Spleen (tissue), 11 donors: ENCODE measurements around the gene BROX. TPM values are rescaled to one million over a fixed set of nuclear protein-coding genes. Genes with fewer than 3 reads are reported as not detected.

Experiments
- DNase-seq: peaks from one replicate; pipeline ENCODE4 v3.0.0-alpha.2; 2020
- H3K27ac ChIP-seq, 8 donors: fragments of 200-600 bp; sonication (generic) in 7 of 8; 1 replicate in 4 of 8; 2 replicates in 4 of 8; pipeline versions ENCODE4 v1.5.0 to v1.8.0; 2016 to 2021; ENCODE audit warnings: inconsistent platforms in 4 of 8, mild to moderate bottlenecking in 4 of 8, moderate library complexity in 1 of 8
- H3K27me3 ChIP-seq, 7 donors: fragments of 200-600 bp; sonication (generic) in 6 of 7; replicated peaks in 1 of 7; 1 replicate in 4 of 7; 2 replicates in 3 of 7; pipeline versions ENCODE4 v1.5.0 to v1.8.0; 2016 to 2021; ENCODE audit warnings: inconsistent platforms in 3 of 7, mild to moderate bottlenecking in 1 of 7
- H3K36me3 ChIP-seq, 6 donors: fragments of 200-600 bp; sonication (generic) in 5 of 6; 1 replicate in 4 of 6; 2 replicates in 2 of 6; pipeline versions ENCODE4 v1.5.0 to v1.8.0; 2016 to 2021; ENCODE audit warnings: inconsistent platforms in 2 of 6
- H3K4me1 ChIP-seq, 6 donors: fragments of 200-600 bp; sonication (generic) in 5 of 6; 1 replicate in 3 of 6; 2 replicates in 3 of 6; pipeline versions ENCODE4 v1.5.0 to v1.8.0; 2016 to 2021; ENCODE audit warnings: inconsistent platforms in 3 of 6
- H3K4me3 ChIP-seq, 8 donors: fragments of 200-600 bp; sonication (generic) in 7 of 8; 1 replicate in 4 of 8; 2 replicates in 4 of 8; pipeline versions ENCODE4 v1.5.0 to v1.8.0; 2016 to 2021; ENCODE audit warnings: inconsistent platforms in 4 of 8, mild to moderate bottlenecking in 4 of 8, moderate library complexity in 2 of 8
- H3K9me3 ChIP-seq, 8 donors: fragments of 200-600 bp; sonication (generic) in 7 of 8; 1 replicate in 4 of 8; 2 replicates in 4 of 8; pipeline versions ENCODE4 v1.5.0 to v1.8.0; 2016 to 2021; ENCODE audit warnings: inconsistent platforms in 4 of 8
- CTCF ChIP-seq, 11 experiments: fragments of 200-600 bp in 7 of 11; fragments of 450-650 bp in 4 of 11; sonication (generic) in 4 of 11; IDR thresholded peaks in 8 of 11; conservative IDR thresholded peaks in 3 of 11; 1 replicate in 7 of 11; 2 replicates in 4 of 11; pipeline versions ENCODE4 v1.4.0 to v1.8.0; 2016 to 2021; ENCODE audit warnings: antibody characterized with exemption in 11 of 11, inconsistent platforms in 4 of 11, mild to moderate bottlenecking in 1 of 11
- POLR2A ChIP-seq, 3 donors: fragments of 450-650 bp; IDR thresholded peaks; one replicate each; pipeline ENCODE4 v1.5.1; 2017; ENCODE audit warnings: antibody characterized with exemption in 3 of 3, mild to moderate bottlenecking in 1 of 3
- POLR2AphosphoS5 ChIP-seq, 3 donors: sonication (generic); formaldehyde crosslinking; IDR thresholded peaks; one replicate each; pipeline ENCODE4 v1.5.1; 2017; ENCODE audit warnings: antibody characterized with exemption in 3 of 3
- WGBS, 5 donors: extraction: QIAGEN DNeasy Blood & Tissue Kit in 3 of 5; methylation state at CpG; one replicate each; pipeline versions ENCODE4 v1.1.5 to v1.1.7; 2013 to 2018; 5-methylcytosine and 5-hydroxymethylcytosine counted together
- intact Hi-C: fragments of 100-400 bp; cut with DNase I; formaldehyde crosslinking; loops from one replicate; pipeline ENCODE4 v1.15.0; 2023; ENCODE audit warnings: low total_unique reads
- polyA plus RNA-seq, 3 donors: library from polyadenylated mRNA; stranded (reverse); fragments of 200-250 nt; gene quantifications; one replicate each; pipeline ENCODE4 v1.2.1, GENCODE V29; 2013
- total RNA-seq, 7 donors: library from RNA; depleted of rRNA in 3 of 7; stranded (reverse); fragments of >200 nt in 3 of 7; fragmentation: NEBNext Ultra II Directional in 4 of 7; extraction: Animal tissue kit (Norgen Biotek cat#: 25700) in 4 of 7; gene quantifications; one replicate each; pipeline versions ENCODE4 v1.1.0 to v1.2.1, GENCODE V29; 2016 to 2021
- donor health status: healthy with polysubstance abuse.
- donor health status: DM: no; HTN: no; CAD: no; lungs with moderate emphysema.
- donor health status: DM: no; HTN: no; CAD: no.
- donor health status: Bipolar disorder and iron deficiency.
- donor health status: healthy.
- donor health status: DM: no; HTN: no; CAD: no.
- donor health status: DM: yes; HTN: yes; CAD: no.

Gene BROX
- total and polyA plus RNA-seq, 10 donors, result 18.5 to 76.6 (median 47.6) TPM

GRCh38 chr1:222697203-222697602 is 15.2 kb upstream of the BROX start:
- no peaks in the 10 kb centered on the region for H3K27me3 ChIP-seq
- no peak for DNase-seq
- WGBS, 5 donors, result 89 to 100% (median 92%) methylated on average over 2 of the region's 2 CpGs
- no peak overlapping the region for H3K4me3 ChIP-seq
- intact Hi-C loops, result no loop called here
- H3K9me3 ChIP-seq, result no peaks in the 10 kb centered on the region
- TF ChIP-seq CTCF (IDR thresholded peaks at IDR 0.05 in 8 of 11, conservative IDR thresholded peaks at IDR 0.05 in 3 of 11), result no peak
- TF ChIP-seq POLR2A (IDR thresholded peaks at IDR 0.05), result no peak
- no peak for TF ChIP-seq POLR2AphosphoS5 (IDR thresholded peaks at IDR 0.05)
- peaks cover 0 to 35% (median 2%) of the 10 kb centered on the region in 6 donors for H3K4me1 ChIP-seq
- H3K36me3 ChIP-seq, result peaks cover 0 to 81% (median 35%) of the 10 kb centered on the region in 6 donors
- H3K27ac ChIP-seq, result no peak overlapping the region

GRCh38 chr1:222697826-222698225 is 14.5 kb upstream of the BROX start:
- Histone ChIP-seq H3K4me3 (no peak overlapping the region), H3K4me1 (peaks cover 0 to 35% (median 2%) of the 10 kb centered on the region in 6 donors), H3K36me3 (peaks cover 0 to 81% (median 38%) of the 10 kb centered on the region in 6 donors), H3K9me3 (no peaks in the 10 kb centered on the region), H3K27ac (no peak overlapping the region), H3K27me3 (no peaks in the 10 kb centered on the region)
- TF ChIP-seq POLR2A (IDR thresholded peaks at IDR 0.05) (no peak), CTCF (IDR thresholded peaks at IDR 0.05 in 8 of 11, conservative IDR thresholded peaks at IDR 0.05 in 3 of 11) (no peak), POLR2AphosphoS5 (IDR thresholded peaks at IDR 0.05) (no peak)
- DNase-seq, result no peak
- WGBS, 5 donors, result 82 to 92% (median 92%) methylated on average over 2 of the region's 2 CpGs
- intact Hi-C loops, result no loop called here

- no peak for DNase-seq
- no peak overlapping the region for H3K4me3 ChIP-seq
- TF ChIP-seq CTCF (IDR thresholded peaks at IDR 0.05 in 8 of 11, conservative IDR thresholded peaks at IDR 0.05 in 3 of 11) (no peak), POLR2AphosphoS5 (IDR thresholded peaks at IDR 0.05) (no peak), POLR2A (IDR thresholded peaks at IDR 0.05) (no peak)
- intact Hi-C loops, result no loop called here
- H3K36me3 ChIP-seq, result peaks cover 0 to 78% (median 35%) of the 10 kb centered on the region in 6 donors
- H3K9me3 ChIP-seq, result peaks cover 0 to 6% (median 0%) of the 10 kb centered on the region in 8 donors
- no peak overlapping the region for H3K27ac ChIP-seq
- H3K27me3 ChIP-seq, result no peaks in the 10 kb centered on the region
- H3K4me1 ChIP-seq, result peaks cover 0 to 31% (median 2%) of the 10 kb centered on the region in 6 donors
- WGBS, 5 donors, result 93 to 100% (median 97%) methylated on average over 4 of the region's 4 CpGs
These were observed 10.2 kb upstream of the BROX start for GRCh38 chr1:222702210-222702609.

GRCh38 chr1:222704260-222704659 is 8.1 kb upstream of the BROX start:
- peaks cover 0 to 6% (median 0%) of the 10 kb centered on the region in 8 donors for H3K9me3 ChIP-seq
- 94 to 100% (median 98%) methylated on average over 1 of the region's 1 CpG for WGBS, 5 donors
- H3K36me3 ChIP-seq, result peaks cover 0 to 69% (median 31%) of the 10 kb centered on the region in 6 donors
- no peak overlapping the region for H3K27ac ChIP-seq
- intact Hi-C loops, result no loop called here
- DNase-seq, result no peak
- H3K4me1 ChIP-seq, result peaks cover 0 to 43% (median 12%) of the 10 kb centered on the region in 6 donors
- no peak overlapping the region for H3K4me3 ChIP-seq
- H3K27me3 ChIP-seq, result no peaks in the 10 kb centered on the region
- TF ChIP-seq POLR2AphosphoS5 (IDR thresholded peaks at IDR 0.05), result no peak
- no peak for TF ChIP-seq POLR2A (IDR thresholded peaks at IDR 0.05)
- no peak for TF ChIP-seq CTCF (IDR thresholded peaks at IDR 0.05 in 8 of 11, conservative IDR thresholded peaks at IDR 0.05 in 3 of 11)
